Suprapubic skin (tissue), 3 donors: ENCODE results near the gene LDLRAD4.

ENCODE experiments used
- POLR2A ChIP-seq, 2 donors: fragments of 450-650 bp; IDR thresholded peaks; one replicate each; pipeline ENCODE4 v1.6.1; 2017; ENCODE audit warnings: antibody characterized with exemption in 2 of 2, mild to moderate bottlenecking in 2 of 2, moderate library complexity in 2 of 2
- TF ChIP-seq, protein P1 (sequence below), 2 donors: fragments of 200-600 bp in 1 of 2; fragments of 450-650 bp in 1 of 2; sonication (generic) in 1 of 2; IDR thresholded peaks; one replicate each; pipeline ENCODE4 v1.5.1; 2016 to 2019; ENCODE audit warnings: antibody characterized with exemption in 2 of 2, mild to moderate bottlenecking in 1 of 2, moderate library complexity in 1 of 2

DNA sequence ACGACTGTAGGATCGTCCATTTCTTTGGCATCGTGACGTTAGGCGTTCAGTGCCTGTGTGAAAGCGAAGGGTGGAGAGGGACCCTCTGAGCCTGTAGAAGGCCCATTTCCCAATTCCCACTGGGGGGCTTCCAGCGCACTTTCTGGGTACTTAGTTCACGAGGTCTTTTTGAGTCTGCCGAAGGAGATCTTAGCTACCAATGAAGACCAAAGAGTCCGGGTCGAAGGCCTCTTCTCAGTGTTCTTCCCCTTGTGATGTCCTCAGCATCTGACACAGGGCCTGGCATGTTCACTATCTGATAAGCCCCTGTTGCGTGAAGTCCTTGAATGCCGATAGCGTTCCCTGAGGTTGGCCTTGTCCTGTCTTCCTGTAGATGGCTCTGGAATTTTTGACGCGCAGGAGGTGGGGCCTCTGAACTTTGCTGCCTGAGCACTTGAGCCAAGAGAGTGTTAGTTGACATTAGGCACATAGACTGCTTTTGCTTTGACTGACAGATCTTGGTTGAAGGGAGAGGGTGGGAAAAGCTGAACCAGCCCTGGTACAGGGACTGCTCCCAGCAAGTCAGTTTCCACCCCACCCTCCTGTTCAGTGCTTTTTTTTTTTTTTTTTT lies 52.8 kb downstream of the LDLRAD4 start:
- TF ChIP-seq, protein P1, sequence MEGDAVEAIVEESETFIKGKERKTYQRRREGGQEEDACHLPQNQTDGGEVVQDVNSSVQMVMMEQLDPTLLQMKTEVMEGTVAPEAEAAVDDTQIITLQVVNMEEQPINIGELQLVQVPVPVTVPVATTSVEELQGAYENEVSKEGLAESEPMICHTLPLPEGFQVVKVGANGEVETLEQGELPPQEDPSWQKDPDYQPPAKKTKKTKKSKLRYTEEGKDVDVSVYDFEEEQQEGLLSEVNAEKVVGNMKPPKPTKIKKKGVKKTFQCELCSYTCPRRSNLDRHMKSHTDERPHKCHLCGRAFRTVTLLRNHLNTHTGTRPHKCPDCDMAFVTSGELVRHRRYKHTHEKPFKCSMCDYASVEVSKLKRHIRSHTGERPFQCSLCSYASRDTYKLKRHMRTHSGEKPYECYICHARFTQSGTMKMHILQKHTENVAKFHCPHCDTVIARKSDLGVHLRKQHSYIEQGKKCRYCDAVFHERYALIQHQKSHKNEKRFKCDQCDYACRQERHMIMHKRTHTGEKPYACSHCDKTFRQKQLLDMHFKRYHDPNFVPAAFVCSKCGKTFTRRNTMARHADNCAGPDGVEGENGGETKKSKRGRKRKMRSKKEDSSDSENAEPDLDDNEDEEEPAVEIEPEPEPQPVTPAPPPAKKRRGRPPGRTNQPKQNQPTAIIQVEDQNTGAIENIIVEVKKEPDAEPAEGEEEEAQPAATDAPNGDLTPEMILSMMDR (IDR thresholded peaks at IDR 0.05): no peak
- TF ChIP-seq POLR2A (IDR thresholded peaks at IDR 0.05): no peak
